HTR-8/SVneo (cell line): Measurements from ENCODE around the gene SEPTIN12.

Experiments used
- DNase-seq: peaks from one replicate; pipeline ENCODE4 v3.0.0; 2011; ENCODE audit warnings: low spot score, mixed read lengths; ENCODE audit not compliant: insufficient read length
- FAIRE-seq: peaks from 2 replicates; lab custom pipeline; 2011; peaks lifted over from hg19 to GRCh38; lab: Jason Lieb, UNC

SEPTIN12 gene

DNA sequence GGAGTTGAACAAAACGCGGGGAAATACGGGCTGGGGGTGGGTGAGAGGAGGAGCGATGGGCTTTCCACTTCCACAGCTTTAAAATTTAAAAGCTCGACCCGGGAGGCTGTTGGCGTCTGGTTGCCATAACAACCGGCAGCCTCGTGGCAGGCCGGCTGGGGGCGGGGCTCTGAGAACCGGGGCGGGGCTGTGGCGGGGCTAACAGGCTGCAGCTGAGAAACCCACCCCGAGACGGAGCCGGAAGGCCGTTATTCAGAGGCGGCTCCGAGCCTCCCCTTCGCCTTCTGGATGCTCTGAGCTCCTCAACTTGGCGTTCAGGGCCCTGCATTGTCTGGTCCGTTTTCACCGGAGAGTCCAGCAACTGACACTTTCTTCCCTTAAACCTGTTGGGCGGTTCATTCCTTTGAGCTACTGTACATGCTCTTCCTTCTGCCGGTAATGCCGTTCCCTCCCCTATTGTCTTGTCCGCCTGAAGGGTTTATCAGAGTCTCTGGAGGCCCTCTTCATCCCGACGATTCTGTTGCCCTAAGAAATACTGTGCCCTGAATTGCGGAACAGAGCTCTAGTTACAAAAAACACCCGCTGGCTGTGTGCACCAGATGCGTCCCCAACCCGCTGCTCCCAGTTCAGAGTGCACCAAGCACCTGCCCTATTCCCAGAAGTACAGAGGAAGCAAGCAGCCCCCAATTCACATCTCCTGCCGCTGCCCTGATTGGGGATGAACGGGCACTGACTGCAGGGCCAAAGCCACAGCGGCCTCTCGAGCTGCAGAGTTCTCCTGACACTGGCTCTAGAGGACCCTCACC, 53.2 kb downstream of the SEPTIN12 start:
- no peak for FAIRE-seq
- peak; percentile 90 for DNase-seq

DNA sequence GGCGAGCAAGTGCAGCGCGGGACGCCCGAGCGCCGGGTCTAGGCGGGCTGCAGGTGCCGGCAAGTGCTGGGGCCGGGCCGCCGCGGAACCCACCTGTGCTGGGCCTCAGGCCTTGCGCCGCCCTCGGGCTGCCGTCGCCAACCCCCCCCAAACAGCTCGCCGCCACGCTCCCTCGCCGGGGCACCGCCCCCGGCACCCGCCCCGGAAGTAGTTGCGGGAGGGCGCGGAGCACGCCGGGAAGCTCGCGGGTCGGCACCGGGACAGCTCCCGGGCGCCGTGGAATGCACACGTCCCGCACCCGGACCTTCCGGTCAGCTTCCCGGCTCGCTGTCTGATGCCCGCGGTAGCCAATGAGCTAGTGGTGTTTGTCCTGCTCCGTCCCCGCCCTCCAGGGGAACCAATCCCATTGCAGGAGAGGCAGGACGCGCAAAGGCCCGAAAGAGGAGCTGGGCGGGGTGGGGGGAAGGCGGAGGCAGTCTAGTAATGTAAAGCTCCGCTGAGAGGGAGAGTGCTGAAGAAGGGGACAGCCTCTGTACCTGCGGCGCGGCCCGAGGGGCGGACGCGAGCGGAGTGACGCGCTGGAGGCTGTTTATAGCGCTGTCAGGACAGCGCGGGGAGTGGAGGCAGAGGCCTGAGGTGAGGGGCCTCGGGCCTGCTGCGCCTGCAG, 53.9 kb downstream of the SEPTIN12 start, which contains the start of the genes ANKS3 and DNAAF8:
Gene ANKS3 (minus strand): TSS at position 209 of the 667 bp plus-strand sequence. CDS start 4,122 bp downstream, outside the sequence.
Gene DNAAF8 (plus strand): TSS at position 475 of the 667 bp plus-strand sequence. CDS start 1,978 bp downstream, outside the sequence.
- DNase-seq: peak; percentile 97
- peak; percentile 95 for FAIRE-seq

DNA sequence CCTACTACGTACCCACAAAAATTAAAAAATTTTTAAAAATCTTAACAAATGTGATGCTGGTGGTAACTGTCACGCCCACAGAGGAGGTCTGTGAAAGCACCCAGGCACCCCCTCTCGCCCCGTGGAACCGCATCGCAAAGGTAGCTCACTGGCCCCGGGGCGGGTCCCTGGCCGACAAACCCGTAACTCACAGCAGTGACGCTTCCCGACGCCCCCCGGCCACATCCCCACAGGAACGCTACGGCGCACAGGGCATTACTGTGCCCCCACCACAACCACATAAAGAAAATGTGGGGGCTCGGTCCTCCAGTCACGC, 54.4 kb downstream of the SEPTIN12 start:
- FAIRE-seq (no peak), DNase-seq (peak; percentile 22)

DNA sequence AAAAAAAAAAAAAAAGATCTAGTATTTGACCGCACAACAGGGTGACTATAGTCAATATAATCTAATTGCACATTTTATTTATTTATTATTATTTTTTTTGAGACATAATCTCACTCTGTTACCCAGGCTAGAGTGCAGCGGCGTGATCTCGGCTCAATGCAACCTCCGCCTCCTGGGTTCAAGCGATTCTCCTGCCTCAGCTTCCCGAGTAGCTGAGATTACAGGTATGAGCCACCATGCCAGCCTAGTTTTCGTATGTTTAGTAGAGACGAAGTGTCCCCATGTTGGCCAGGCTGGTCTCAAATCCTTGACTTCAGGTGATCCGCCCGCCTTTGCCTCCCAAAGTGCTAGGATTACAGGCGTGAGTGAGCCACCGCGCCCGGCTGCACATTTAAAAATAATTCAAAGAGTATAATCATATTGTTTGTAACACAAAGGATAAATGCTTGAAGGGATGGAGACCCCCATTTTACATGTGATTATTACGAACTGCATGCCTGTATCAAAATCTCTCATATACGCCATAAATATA, 54.9 kb downstream of the SEPTIN12 start:
- FAIRE-seq: no peak
- no peak for DNase-seq

DNA sequence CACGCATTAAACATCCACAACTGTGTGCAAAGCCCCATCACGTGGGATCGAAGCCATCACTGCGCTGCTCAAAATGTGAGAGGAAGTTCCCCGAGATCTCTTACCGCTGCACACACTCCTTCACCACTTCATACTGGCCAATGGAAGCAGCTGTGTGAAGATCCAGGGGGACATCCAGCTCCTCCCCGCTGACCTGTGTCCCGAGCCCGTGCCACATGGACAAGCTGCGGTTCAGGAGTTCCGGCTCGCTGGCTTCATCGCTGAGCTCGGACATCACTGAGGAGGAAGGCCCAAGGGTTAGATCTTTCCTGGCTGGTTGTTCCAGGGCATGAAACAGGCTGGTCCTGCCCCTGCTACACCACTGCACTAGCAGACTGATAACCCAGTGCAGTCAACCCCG, 58.3 kb downstream of the SEPTIN12 start:
- no peak for FAIRE-seq
- no peak for DNase-seq

DNA sequence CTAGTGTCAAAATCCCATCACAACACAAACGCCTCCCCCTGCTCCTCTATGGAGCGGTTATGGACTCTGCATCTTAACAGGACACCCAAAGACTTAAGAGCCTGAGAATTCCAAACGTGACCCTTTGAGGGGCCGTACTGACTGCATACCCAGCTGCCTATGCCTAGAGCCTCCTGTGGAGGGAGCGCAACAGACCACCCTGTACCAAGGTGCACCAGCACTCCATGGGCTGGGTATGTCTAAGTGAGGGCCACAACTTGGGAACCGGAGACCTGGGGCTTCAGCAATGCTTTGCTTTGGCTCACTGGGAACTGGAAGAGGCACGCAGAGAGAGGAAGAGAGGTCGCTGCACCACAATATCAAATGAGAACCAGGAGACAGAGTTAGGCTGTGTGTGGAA, 59.5 kb downstream of the SEPTIN12 start:
- DNase-seq: no peak
- no peak for FAIRE-seq
